Mammary microvascular endothelial cell (primary cell): ENCODE data around the gene DNAH12. TPM values are rescaled to one million over a fixed set of nuclear protein-coding genes. Genes with fewer than 3 reads are reported as not detected.

ENCODE experiments used
- total RNA-seq: library from RNA; depleted of rRNA; stranded (reverse); fragments of >200 nt; gene quantifications from 2 replicates; pipeline ENCODE4 v1.2.3, GENCODE V29; 2015

The DNAH12 gene
- under 0.01 TPM in 2 replicates for total RNA-seq

GRCh38 chr3:57544181-57545125, at the start of gene DNAH12:
TSS of gene DNAH12 (minus strand) at chr3:57544344. CDS start at chr3:57542870, 1,474 bp downstream.

GRCh38 chr3:57555738-57556458, 11.8 kb upstream of the DNAH12 start, which contains the start of gene PDE12:
TSS of gene PDE12 (plus strand) at chr3:57556274. CDS start at chr3:57556380, 106 bp downstream.

GRCh38 chr3:57292159-57292896, 251.8 kb downstream of the DNAH12 start, which contains the start of gene ASB14:
TSS of gene ASB14 (minus strand) at chr3:57292685. CDS start at chr3:57292033, 652 bp downstream.

Other genes starting within 250 kb of the DNAH12 start
- 28.1 and 31.5 TPM in 2 replicates for gene PDE12, start 11.9 kb upstream of the DNAH12 start, total RNA-seq
- gene ARF4, start 53.0 kb upstream of the DNAH12 start, total RNA-seq = 182 and 198 TPM in 2 replicates
- gene DENND6A, start 148.7 kb upstream of the DNAH12 start, total RNA-seq = 12.6 and 15.5 TPM in 2 replicates
- gene SLMAP, start 212.0 kb upstream of the DNAH12 start, total RNA-seq = 38.8 and 43.1 TPM in 2 replicates